Heart right ventricle (tissue), 16 donors: ENCODE measurements around the gene PTPN11. TPM values are rescaled to one million over a fixed set of nuclear protein-coding genes. Genes with fewer than 3 reads are reported as not detected.
"Not testable (repeated sequence)": the region's sequence is repeated elsewhere in the genome, so short reads cannot be mapped to it uniquely, and the experiment has no call there.

Source experiments
- ATAC-seq, 8 donors: fragments of 200-7000 bp; cut with Tn5 transposase; one replicate each; pipeline ENCODE4 v1.9.1; 2020; ENCODE audit warnings: mild to moderate bottlenecking in 8 of 8, moderate library complexity in 8 of 8, moderate number of reproducible peaks in 1 of 8
- DNase-seq, 2 donors: peaks; one replicate each; pipeline ENCODE4 v3.0.0-alpha.2; 2020
- H3K27ac ChIP-seq, 10 donors: fragments of 200-600 bp; sonication (generic) in 2 of 10; one replicate each; pipeline versions ENCODE4 v1.5.0 to v1.8.0; 2020 to 2022; ENCODE audit warnings: mild to moderate bottlenecking in 3 of 10
- H3K27me3 ChIP-seq, 7 donors: fragments of 200-600 bp; one replicate each; pipeline ENCODE4 v1.8.0; 2021 to 2022; ENCODE audit warnings: mild to moderate bottlenecking in 2 of 7
- H3K36me3 ChIP-seq, 9 donors: fragments of 200-600 bp; sonication (generic) in 1 of 9; one replicate each; pipeline versions ENCODE4 v1.5.0 to v1.8.0; 2020 to 2022; ENCODE audit warnings: mild to moderate bottlenecking in 2 of 9
- H3K4me1 ChIP-seq, 9 donors: fragments of 200-600 bp; sonication (generic) in 1 of 9; one replicate each; pipeline versions ENCODE4 v1.5.0 to v1.8.0; 2020 to 2022; ENCODE audit warnings: mild to moderate bottlenecking in 4 of 9
- H3K4me3 ChIP-seq, 10 donors: fragments of 200-600 bp; sonication (generic) in 2 of 10; one replicate each; pipeline versions ENCODE4 v1.5.0 to v1.8.0; 2020 to 2022; ENCODE audit warnings: mild to moderate bottlenecking in 7 of 10, moderate library complexity in 2 of 10
- H3K9me3 ChIP-seq, 11 donors: fragments of 200-600 bp in 10 of 11; sonication (generic) in 2 of 11; one replicate each; pipeline versions ENCODE4 v1.5.0 to v1.8.0; 2013 to 2022; ENCODE audit warnings: mild to moderate bottlenecking in 2 of 11, control low read depth in 1 of 11, moderate library complexity in 1 of 11
- WGBS, 2 donors: extraction: QIAGEN DNeasy Blood & Tissue Kit; methylation state at CpG; one replicate each; pipeline ENCODE4 v1.1.7; 2013; ENCODE audit warnings: inconsistent platforms in 1 of 2; 5-methylcytosine and 5-hydroxymethylcytosine counted together
- intact Hi-C, 10 donors: fragments of 100-400 bp; cut with DNase I; formaldehyde crosslinking; loops; one replicate each; pipeline versions ENCODE4 v1.11.1 to v1.14.2; 2022
- polyA plus RNA-seq, 2 donors: library from polyadenylated mRNA; stranded (reverse); fragments of 200-250 nt; gene quantifications; one replicate each; pipeline ENCODE4 v1.2.3, GENCODE V29; 2013
- total RNA-seq, 10 donors: library from RNA; stranded (reverse); fragmentation: NEBNext Ultra II Directional in 3 of 10; extraction: Animal tissue kit (Norgen Biotek cat#: 25700) in 3 of 10; gene quantifications; one replicate each; pipeline versions ENCODE4 v1.2.1 to v1.2.4, GENCODE V29; 2021 to 2023
- TF ChIP-seq, protein P1 (sequence below), 9 donors: fragments of 200-600 bp; sonication (generic) in 2 of 9; IDR thresholded peaks; one replicate each; pipeline versions ENCODE4 v1.5.0 to v1.8.0; 2021 to 2022; ENCODE audit warnings: antibody characterized with exemption in 9 of 9, mild to moderate bottlenecking in 5 of 9, moderate library complexity in 1 of 9
- donor health status: Arrhythmogenic right ventricular cardiomyopathy.
- donor health status: ischemic (EF 13 %, LVEDD 7.1; RV severe dilation, severe dysfunction).
- donor health status: healthy with polysubstance abuse.
- donor health status: DM: no; HTN: yes; CAD: no.
- donor health status: DM: no; HTN: no; CAD: no.
- donor health status: ischemic (EF 25% LVEDD 6.9; RV normal size, moderate dysfunction).
- donor health status: ischemic (EF 25% LVEDD 5.7; RV mildly dilated, moderate dysfunction).
- donor health status: healthy.
- donor health status: DM: yes; HTN: yes; CAD: no.
- donor health status: Ischemic cardiomyopathy.
- donor health status: ischemic (EF 35%, LVEDD 5.7; RV mildly dilated, moderate dysfunction).
- donor health status: nonischemic (EF 11% LVEDD 7.7; RV severe dilation, severe dysfunction).
- donor health status: DM: yes; HTN: yes; CAD: no.
- donor health status: PGD.
- donor health status: ischemic (EF 29% LVEDD 5.4; RV normal size, mild dysfunction).
- donor health status: nonischemic (EF 23%, LVEDD 6.1; RV moderate dilation, normal function).

The PTPN11 gene
- total and polyA plus RNA-seq, 12 donors = 22.4 to 222 (median 141) TPM

GRCh38 chr12:112433551-112433950 lies 14.8 kb downstream of the PTPN11 start:
- no peak overlapping the region for H3K4me3 ChIP-seq
- H3K4me1 ChIP-seq = peaks cover 0 to 17% (median 9%) of the 10 kb centered on the region in 9 donors
- intact Hi-C loops = no loop called here
- H3K27ac ChIP-seq = no peak overlapping the region
- 97 to 100% methylated on average over 2 of the region's 2 CpGs for WGBS, 2 donors
- H3K27me3 ChIP-seq = no peaks in the 10 kb centered on the region
- H3K36me3 ChIP-seq = peaks cover 0 to 7% (median 0%) of the 10 kb centered on the region in 9 donors
- H3K9me3 ChIP-seq = no peaks in the 10 kb centered on the region
- ATAC-seq = no peak
- TF ChIP-seq, protein P1, sequence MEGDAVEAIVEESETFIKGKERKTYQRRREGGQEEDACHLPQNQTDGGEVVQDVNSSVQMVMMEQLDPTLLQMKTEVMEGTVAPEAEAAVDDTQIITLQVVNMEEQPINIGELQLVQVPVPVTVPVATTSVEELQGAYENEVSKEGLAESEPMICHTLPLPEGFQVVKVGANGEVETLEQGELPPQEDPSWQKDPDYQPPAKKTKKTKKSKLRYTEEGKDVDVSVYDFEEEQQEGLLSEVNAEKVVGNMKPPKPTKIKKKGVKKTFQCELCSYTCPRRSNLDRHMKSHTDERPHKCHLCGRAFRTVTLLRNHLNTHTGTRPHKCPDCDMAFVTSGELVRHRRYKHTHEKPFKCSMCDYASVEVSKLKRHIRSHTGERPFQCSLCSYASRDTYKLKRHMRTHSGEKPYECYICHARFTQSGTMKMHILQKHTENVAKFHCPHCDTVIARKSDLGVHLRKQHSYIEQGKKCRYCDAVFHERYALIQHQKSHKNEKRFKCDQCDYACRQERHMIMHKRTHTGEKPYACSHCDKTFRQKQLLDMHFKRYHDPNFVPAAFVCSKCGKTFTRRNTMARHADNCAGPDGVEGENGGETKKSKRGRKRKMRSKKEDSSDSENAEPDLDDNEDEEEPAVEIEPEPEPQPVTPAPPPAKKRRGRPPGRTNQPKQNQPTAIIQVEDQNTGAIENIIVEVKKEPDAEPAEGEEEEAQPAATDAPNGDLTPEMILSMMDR (IDR thresholded peaks at IDR 0.05) = no peak
- no peak for DNase-seq

DNA sequence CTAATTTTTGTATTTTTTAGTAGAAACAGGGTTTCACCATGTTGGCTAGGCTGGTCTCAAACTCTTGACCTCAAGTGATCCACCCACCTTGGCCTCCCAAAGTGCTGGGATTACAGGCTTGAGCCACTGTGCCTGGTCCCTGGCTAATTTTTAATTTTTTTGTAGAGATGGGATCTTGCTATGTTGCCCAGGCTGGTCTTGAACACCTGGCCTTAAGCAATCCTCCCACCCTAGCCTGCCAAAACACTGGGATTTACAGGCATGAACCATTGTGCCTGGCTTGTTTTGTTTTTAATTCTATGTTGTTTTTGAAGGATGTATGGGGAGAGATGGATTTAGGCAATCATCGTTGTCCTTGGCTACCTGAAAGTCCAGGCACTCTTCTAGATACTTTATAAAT lies 19.9 kb downstream of the PTPN11 start:
- H3K27me3 ChIP-seq, ATAC-seq, DNase-seq, intact Hi-C loops, H3K27ac ChIP-seq, H3K4me3 ChIP-seq, H3K36me3 ChIP-seq, H3K9me3 ChIP-seq: not testable (repeated sequence)
- 96 to 100% methylated on average over 1 of the region's 1 CpG for WGBS, 2 donors
- peaks cover 0 to 21% (median 9%) of the 10 kb centered on the region in 9 donors for H3K4me1 ChIP-seq

DNA sequence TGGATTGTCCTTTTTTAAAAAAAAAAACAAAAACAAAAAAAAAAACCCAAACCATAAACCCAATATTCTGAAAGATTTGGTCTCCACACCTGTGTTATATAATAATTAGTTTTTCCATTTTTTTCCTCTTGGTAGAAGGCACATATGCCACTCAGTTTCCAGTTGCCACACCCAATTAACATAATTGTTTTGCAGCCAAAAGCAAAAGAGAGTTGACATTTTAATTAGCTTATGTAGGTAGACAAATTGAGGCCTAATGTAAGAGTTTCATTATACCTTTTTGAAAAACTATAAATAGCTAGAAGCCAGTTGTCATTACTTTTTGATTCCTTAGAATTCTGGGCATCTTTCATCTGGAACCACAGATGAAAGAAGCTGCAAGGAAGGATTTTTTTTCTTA lies 21.0 kb downstream of the PTPN11 start:
- ATAC-seq = no peak
- no peak overlapping the region for H3K27ac ChIP-seq

DNA sequence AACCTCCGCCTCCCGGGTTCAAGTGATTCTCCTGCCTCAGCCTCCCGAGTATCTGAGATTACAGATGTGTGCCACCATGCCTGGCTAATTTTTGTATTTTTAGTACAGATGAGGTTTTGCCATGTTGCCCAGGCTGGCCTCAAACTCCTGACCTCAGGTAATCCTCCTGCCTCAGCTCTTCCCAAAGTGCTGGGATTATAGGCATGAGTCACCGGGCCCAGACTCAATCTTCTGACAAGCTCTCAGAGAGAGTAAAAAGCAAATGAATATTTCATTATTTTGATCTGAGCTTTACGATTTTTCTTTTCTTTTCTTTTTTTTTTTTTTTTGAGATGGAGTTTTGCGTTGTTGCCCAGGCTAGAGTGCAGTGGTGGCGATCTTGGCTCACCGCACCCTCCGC lies 21.9 kb downstream of the PTPN11 start:
- DNase-seq, H3K4me3 ChIP-seq, ATAC-seq, intact Hi-C loops, H3K9me3 ChIP-seq, H3K36me3 ChIP-seq, H3K27ac ChIP-seq, H3K27me3 ChIP-seq: not testable (repeated sequence)
- peaks cover 0 to 21% (median 9%) of the 10 kb centered on the region in 9 donors for H3K4me1 ChIP-seq
- WGBS, 2 donors = 97% methylated on average over 9 of the region's 9 CpGs

More for the DNA sequence above, 21.0 kb downstream of the PTPN11 start:
- H3K4me3 ChIP-seq = no peak overlapping the region
- intact Hi-C loops = no loop called here
- H3K36me3 ChIP-seq = peaks cover 0 to 6% (median 0%) of the 10 kb centered on the region in 9 donors
- no peaks in the 10 kb centered on the region for H3K27me3 ChIP-seq
- no peaks in the 10 kb centered on the region for H3K9me3 ChIP-seq
- H3K4me1 ChIP-seq = peaks cover 0 to 21% (median 9%) of the 10 kb centered on the region in 9 donors
- TF ChIP-seq, protein P1 (IDR thresholded peaks at IDR 0.05) = no peak
- DNase-seq = no peak

GRCh38 chr12:112443916-112444315 lies 25.2 kb downstream of the PTPN11 start:
- Histone ChIP-seq H3K4me3 (no peak overlapping the region), H3K27me3 (no peaks in the 10 kb centered on the region), H3K9me3 (no peaks in the 10 kb centered on the region), H3K27ac (no peak overlapping the region), H3K36me3 (peaks cover 0 to 40% (median 16%) of the 10 kb centered on the region in 9 donors), H3K4me1 (peaks cover 0 to 8% (median 0%) of the 10 kb centered on the region in 9 donors)
- ATAC-seq (no peak), DNase-seq (no peak)
- TF ChIP-seq, protein P1 (IDR thresholded peaks at IDR 0.05) = no peak
- WGBS, 2 donors = 96 to 98% methylated on average over 4 of the region's 4 CpGs
- intact Hi-C loops = no loop called here
